HG02571 (cell line): ENCODE results near the gene EFNA4.
"Not testable (repeated sequence)": the region's sequence is repeated elsewhere in the genome, so short reads cannot be mapped to it uniquely, and the experiment has no call there.

Experiments used
- ATAC-seq: cut with Tn5 transposase; IDR thresholded peaks from one replicate; pipeline ENCODE4 v1.9.1; 2021; ENCODE audit warnings: mild to moderate bottlenecking, moderate library complexity; ENCODE audit not compliant: unreplicated experiment

Gene EFNA4

GRCh38 chr1:155116113-155116764 is 52.7 kb downstream of the EFNA4 start:
- no peak for ATAC-seq

GRCh38 chr1:155117610-155118009 is 54.1 kb downstream of the EFNA4 start:
- ATAC-seq: no peak

GRCh38 chr1:155118090-155118489 is 54.5 kb downstream of the EFNA4 start:
- ATAC-seq: not testable (repeated sequence)
